ENCODE measurements around the gene TNFRSF1A.

The TNFRSF1A gene

DNA sequence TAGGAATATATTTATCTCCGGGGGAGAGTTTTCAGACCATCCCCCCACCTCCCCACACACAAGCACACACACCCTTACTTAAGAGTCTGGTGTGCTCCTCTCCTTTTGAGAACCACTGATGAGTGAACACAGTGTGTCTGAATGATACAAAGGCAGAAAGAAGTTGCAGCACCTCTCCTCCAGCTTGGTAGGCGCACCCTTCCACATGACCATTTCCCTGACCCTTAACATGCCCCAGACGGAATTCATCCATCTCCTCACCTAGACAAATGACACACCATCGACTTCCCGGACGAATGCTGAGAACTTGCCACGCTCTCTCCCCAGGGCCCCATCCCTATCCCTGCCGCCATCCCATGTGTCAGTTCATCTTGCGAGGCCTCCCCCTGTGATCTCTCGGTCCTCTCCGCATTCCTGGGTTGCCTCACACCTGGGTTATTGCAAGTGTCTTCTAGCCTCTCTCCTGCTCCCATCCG is 3.9 kb downstream of the TNFRSF1A start:
- H3K27ac ChIP-seq, result no peak overlapping the region
- peaks cover 32% of the 10 kb centered on the region for H3K4me1 ChIP-seq (ENCODE audit: low read depth, poor library complexity, severe bottlenecking)
- no peak overlapping the region for H3K4me3 ChIP-seq (IDR thresholded peaks at IDR 0.05; ENCODE audit: insufficient read depth, low read depth, low read length)
- H3K4me2 ChIP-seq, result no peak overlapping the region
- no peak overlapping the region for H3K9ac ChIP-seq
- H3K36me3 ChIP-seq (ENCODE audit: insufficient read depth), result no peaks in the 10 kb centered on the region
- H3K79me2 ChIP-seq (ENCODE audit: insufficient read depth, low read depth), result no peaks in the 10 kb centered on the region; the same call in 1 of the 2 replicates
- no peaks in the 10 kb centered on the region for H3K27me3 ChIP-seq (ENCODE audit: insufficient read depth, low read depth)
- no peak overlapping the region for H2AFZ ChIP-seq (ENCODE audit: low read depth)
- H4K20me1 ChIP-seq (ENCODE audit: insufficient read depth), result no peaks in the 10 kb centered on the region
- TF ChIP-seq, protein P1, sequence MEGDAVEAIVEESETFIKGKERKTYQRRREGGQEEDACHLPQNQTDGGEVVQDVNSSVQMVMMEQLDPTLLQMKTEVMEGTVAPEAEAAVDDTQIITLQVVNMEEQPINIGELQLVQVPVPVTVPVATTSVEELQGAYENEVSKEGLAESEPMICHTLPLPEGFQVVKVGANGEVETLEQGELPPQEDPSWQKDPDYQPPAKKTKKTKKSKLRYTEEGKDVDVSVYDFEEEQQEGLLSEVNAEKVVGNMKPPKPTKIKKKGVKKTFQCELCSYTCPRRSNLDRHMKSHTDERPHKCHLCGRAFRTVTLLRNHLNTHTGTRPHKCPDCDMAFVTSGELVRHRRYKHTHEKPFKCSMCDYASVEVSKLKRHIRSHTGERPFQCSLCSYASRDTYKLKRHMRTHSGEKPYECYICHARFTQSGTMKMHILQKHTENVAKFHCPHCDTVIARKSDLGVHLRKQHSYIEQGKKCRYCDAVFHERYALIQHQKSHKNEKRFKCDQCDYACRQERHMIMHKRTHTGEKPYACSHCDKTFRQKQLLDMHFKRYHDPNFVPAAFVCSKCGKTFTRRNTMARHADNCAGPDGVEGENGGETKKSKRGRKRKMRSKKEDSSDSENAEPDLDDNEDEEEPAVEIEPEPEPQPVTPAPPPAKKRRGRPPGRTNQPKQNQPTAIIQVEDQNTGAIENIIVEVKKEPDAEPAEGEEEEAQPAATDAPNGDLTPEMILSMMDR (conservative IDR thresholded peaks at IDR 0.05; ENCODE audit: low read depth, low read length), result no peak

- Histone ChIP-seq H3K79me2 (ENCODE audit: insufficient read depth, low read depth) (no peaks in the 10 kb centered on the region; the same call in 1 of the 2 replicates), H3K27me3 (ENCODE audit: insufficient read depth, low read depth) (no peaks in the 10 kb centered on the region), H3K9ac (no peak overlapping the region), H4K20me1 (ENCODE audit: insufficient read depth) (no peaks in the 10 kb centered on the region), H2AFZ (ENCODE audit: low read depth) (no peak overlapping the region), H3K4me1 (ENCODE audit: low read depth, poor library complexity, severe bottlenecking) (peaks cover 24% of the 10 kb centered on the region), H3K4me2 (no peak overlapping the region), H3K4me3 (IDR thresholded peaks at IDR 0.05; ENCODE audit: insufficient read depth, low read depth, low read length) (no peak overlapping the region), H3K36me3 (ENCODE audit: insufficient read depth) (no peaks in the 10 kb centered on the region), H3K27ac (no peak overlapping the region)
- TF ChIP-seq, protein P1 (conservative IDR thresholded peaks at IDR 0.05; ENCODE audit: low read depth, low read length), result no peak
These were observed 4.7 kb downstream of the TNFRSF1A start for GRCh38 chr12:6336889-6337853.

- TF ChIP-seq, protein P1 (conservative IDR thresholded peaks at IDR 0.05; ENCODE audit: low read depth, low read length), result no peak
- Histone ChIP-seq H3K27me3 (ENCODE audit: insufficient read depth, low read depth) (no peaks in the 10 kb centered on the region), H3K79me2 (ENCODE audit: insufficient read depth, low read depth) (no peaks in the 10 kb centered on the region), H3K4me2 (peak overlapping the region; percentile 29; the same call in 1 of the 2 replicates), H4K20me1 (ENCODE audit: insufficient read depth) (no peaks in the 10 kb centered on the region), H3K4me1 (ENCODE audit: low read depth, poor library complexity, severe bottlenecking) (peaks cover 23% of the 10 kb centered on the region), H3K9ac (peak overlapping the region; percentile 42; the same call in 1 of the 2 replicates), H3K27ac (peak overlapping the region; percentile 56), H2AFZ (ENCODE audit: low read depth) (no peak overlapping the region), H3K36me3 (ENCODE audit: insufficient read depth) (no peaks in the 10 kb centered on the region), H3K4me3 (IDR thresholded peaks at IDR 0.05; ENCODE audit: insufficient read depth, low read depth, low read length) (no peak overlapping the region)
These were observed 5.6 kb downstream of the TNFRSF1A start for GRCh38 chr12:6336079-6336888.

GRCh38 chr12:6335451-6336078 is 6.3 kb downstream of the TNFRSF1A start:
- Histone ChIP-seq H3K4me2 (peak overlapping the region; percentile 29; the same call in 1 of the 2 replicates), H2AFZ (ENCODE audit: low read depth) (no peak overlapping the region), H3K36me3 (ENCODE audit: insufficient read depth) (no peaks in the 10 kb centered on the region), H3K4me3 (IDR thresholded peaks at IDR 0.05; ENCODE audit: insufficient read depth, low read depth, low read length) (no peak overlapping the region), H3K27ac (peak overlapping the region; percentile 56), H4K20me1 (ENCODE audit: insufficient read depth) (no peaks in the 10 kb centered on the region), H3K4me1 (ENCODE audit: low read depth, poor library complexity, severe bottlenecking) (peaks cover 19% of the 10 kb centered on the region), H3K79me2 (ENCODE audit: insufficient read depth, low read depth) (no peaks in the 10 kb centered on the region), H3K27me3 (ENCODE audit: insufficient read depth, low read depth) (no peaks in the 10 kb centered on the region), H3K9ac (peak overlapping the region; percentile 42; the same call in 1 of the 2 replicates)
- TF ChIP-seq, protein P1 (conservative IDR thresholded peaks at IDR 0.05; ENCODE audit: low read depth, low read length), result no peak

Measured in KMS-11 (cell line).